ENCODE results near the gene SRGAP1.
"Not testable (repeated sequence)": the region's sequence is repeated elsewhere in the genome, so short reads cannot be mapped to it uniquely, and the experiment has no call there.

The SRGAP1 gene

GRCh38 chr12:64085996-64086395 is 241.5 kb downstream of the SRGAP1 start:
- DNase-seq (ENCODE audit: low spot score) = no peak

- DNase-seq (ENCODE audit: low spot score) = no peak
Observed at GRCh38 chr12:64086946-64087345, 242.4 kb downstream of the SRGAP1 start.

DNA sequence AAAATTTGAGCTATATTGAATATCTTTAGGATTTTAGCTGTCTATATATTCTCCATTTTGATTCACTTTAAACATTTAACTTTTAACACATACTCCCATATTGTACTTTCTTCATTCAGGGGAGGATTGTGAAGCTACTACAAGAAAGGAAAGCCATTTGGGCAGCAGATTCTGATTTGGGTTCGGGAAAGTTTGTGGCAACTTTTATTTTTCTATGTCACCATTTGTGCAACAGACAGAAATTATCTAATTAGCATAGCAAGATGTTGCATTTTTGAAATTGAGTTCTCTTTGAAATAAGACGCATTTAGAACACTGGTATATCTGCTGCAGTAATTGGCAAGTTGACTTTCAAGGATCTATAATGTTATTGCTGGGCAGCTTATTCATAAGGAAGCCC is 243.3 kb downstream of the SRGAP1 start:
- DNase-seq (ENCODE audit: low spot score) = no peak

- DNase-seq (ENCODE audit: low spot score) = peak; percentile 66
Observed at GRCh38 chr12:64088431-64089349, 244.2 kb downstream of the SRGAP1 start.

DNA sequence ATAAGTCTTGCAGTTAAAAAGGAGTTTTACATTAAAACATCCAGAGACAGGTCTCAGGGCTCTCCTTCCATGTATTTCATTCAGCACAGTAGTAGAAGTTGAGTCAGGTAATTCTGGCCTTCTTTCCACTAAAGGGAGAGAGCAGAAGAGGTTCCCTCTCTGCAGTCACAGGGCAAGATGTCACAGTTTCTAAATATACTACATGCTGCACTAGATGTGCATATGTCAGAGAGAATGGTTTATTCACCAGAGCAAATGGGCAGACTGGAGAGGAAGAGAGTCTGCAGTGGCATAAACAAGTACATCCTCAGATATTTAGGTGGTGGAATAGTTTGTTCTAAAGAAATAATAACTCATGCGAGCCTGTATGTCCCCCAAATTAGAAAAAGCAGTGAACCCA is 245.5 kb downstream of the SRGAP1 start:
- DNase-seq (ENCODE audit: low spot score) = no peak

DNA sequence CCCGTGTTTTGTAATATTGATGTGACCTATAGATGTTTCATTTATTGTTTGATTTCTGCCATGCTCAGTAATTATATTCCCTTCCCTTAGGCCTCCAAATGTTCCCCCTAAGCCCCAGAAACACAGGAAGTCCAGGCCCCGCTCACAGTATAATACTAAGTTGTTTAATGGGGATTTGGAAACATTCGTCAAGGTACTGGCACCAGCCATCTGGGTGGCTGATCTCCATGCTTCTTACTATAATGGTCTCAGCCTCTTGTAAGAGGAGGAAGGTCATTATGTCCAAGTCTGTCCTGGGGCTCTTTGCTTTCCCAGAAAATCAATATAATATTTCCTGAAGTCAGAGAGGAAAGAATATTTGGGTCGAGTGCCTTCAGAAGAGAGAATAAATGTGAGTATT is 246.7 kb downstream of the SRGAP1 start:
- no peak for DNase-seq (ENCODE audit: low spot score)

GRCh38 chr12:64092507-64093196 is 248.2 kb downstream of the SRGAP1 start:
- no peak for DNase-seq (ENCODE audit: low spot score)

DNA sequence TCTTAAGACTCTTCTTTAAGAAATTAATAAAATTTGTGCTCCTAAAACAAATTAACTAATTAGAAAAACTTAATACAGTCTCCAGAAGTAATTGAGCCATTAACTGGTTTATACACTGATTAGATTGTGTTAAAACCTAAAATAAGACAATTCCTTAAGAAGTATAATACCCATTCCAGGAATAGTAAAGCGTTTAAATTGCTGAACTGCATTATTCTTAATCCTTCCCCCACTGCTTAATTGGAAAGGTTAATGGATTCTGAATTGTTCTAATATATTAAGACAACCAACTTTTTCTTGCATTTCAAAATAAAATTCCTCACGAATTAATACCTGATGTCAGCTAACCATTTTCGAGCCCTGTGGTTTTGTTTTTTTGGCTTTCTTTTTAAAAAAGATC is 249.2 kb downstream of the SRGAP1 start:
- DNase-seq (ENCODE audit: low spot score) = no peak

- no peak for DNase-seq (ENCODE audit: low spot score)
Observed at GRCh38 chr12:64097366-64098105, 253.0 kb downstream of the SRGAP1 start.

GRCh38 chr12:64098709-64099354 is 254.3 kb downstream of the SRGAP1 start:
- no peak for DNase-seq (ENCODE audit: low spot score)

DNA sequence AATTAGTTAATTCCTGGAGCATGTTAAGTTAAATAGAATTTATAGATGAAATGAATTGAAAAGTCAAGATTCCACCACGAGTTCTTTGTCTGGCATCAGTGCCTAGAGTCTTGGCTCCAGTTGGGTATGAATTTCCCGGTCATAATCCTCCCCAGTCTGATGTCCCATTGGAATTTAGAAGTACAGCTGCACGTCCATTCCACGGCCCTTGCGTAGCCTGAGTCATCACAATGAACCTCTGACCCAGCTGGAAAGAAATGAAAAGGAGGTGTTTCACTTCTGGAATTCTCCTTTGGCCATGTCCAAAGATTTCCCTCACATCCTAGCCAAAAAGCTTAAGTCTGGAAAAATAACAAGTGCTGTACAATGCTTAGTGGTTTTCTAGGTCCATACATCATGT is 254.9 kb downstream of the SRGAP1 start:
- DNase-seq (ENCODE audit: low spot score) = peak; percentile 52

- DNase-seq (ENCODE audit: low spot score) = no peak
Observed at GRCh38 chr12:64102339-64102738, 257.8 kb downstream of the SRGAP1 start.

- no peak for DNase-seq (ENCODE audit: low spot score)
Observed at GRCh38 chr12:64103825-64104740, 259.6 kb downstream of the SRGAP1 start.

GRCh38 chr12:64105026-64105425 is 260.5 kb downstream of the SRGAP1 start:
- DNase-seq (ENCODE audit: low spot score) = no peak

GRCh38 chr12:64107776-64108175 is 263.3 kb downstream of the SRGAP1 start:
- no peak for DNase-seq (ENCODE audit: low spot score)

- DNase-seq (ENCODE audit: low spot score) = no peak
Observed at GRCh38 chr12:64109706-64110105, 265.2 kb downstream of the SRGAP1 start.

DNA sequence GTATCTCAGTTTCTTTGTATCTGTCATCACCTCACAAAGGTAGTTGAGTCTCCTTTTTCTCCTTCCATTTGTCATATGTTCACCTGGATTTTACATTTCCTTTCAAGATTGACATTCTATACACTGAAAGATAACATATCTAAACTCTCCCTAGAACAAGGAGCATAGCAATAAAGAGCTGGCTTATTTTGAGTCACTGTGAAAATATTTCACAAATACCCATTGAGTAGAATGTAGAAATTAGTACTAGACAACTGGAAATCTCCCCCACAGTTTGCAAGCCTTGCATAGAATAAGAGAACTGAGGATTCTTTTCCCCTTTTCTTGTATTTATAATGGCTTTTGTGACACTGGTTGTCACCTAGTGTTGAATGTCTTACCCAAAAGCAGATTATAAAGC is 266.4 kb downstream of the SRGAP1 start:
- no peak for DNase-seq (ENCODE audit: low spot score)

DNA sequence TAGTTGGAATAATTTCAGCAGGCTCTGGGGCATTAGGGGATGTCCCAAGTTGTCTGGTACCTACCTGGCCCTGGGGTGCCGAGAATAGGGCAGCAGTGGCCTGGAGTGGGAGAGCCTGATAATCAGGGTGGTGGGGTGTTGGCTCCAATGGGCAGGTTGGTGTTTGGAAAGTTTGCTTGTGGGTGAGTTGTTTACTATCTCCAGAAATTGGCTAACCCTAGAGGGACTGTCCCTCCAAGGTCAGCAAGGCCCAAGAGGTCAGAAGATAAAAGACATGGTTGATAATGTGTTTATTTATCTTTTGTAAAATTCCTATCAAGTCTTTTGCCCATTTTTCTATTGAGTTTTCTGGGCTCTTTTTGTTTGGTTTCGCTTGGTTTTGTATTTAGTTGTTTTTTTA is 272.5 kb downstream of the SRGAP1 start:
- no peak for DNase-seq (ENCODE audit: low spot score)

- no peak for DNase-seq (ENCODE audit: low spot score)
Observed at GRCh38 chr12:64120568-64120967, 276.1 kb downstream of the SRGAP1 start.

- not testable (repeated sequence) for DNase-seq (ENCODE audit: low spot score)
Observed at GRCh38 chr12:64121086-64121485, 276.6 kb downstream of the SRGAP1 start.

GRCh38 chr12:64122154-64122553 is 277.7 kb downstream of the SRGAP1 start:
- DNase-seq (ENCODE audit: low spot score) = no peak

Measured in hepatic stellate cell (primary cell).